BLaER1 treated with 17β-estradiol and CSF1 and Interleukin-3, amounts not matched to agents 10 nM and 100 nM (cell line): ENCODE data around the gene ZNF768.

Source experiments
- H3K27ac ChIP-seq, 11 experiments: shearing (Covaris generic); formaldehyde crosslinking; 2 replicates each; pipeline ENCODE4 v1.8.1; 2022
- H3K27me3 ChIP-seq, 11 experiments: shearing (Covaris generic); formaldehyde crosslinking; 2 replicates each; pipeline ENCODE4 v1.8.1; 2022
- H3K36me3 ChIP-seq, 11 experiments: shearing (Covaris generic); formaldehyde crosslinking; 2 replicates each; pipeline ENCODE4 v1.8.1; 2022
- H3K4me1 ChIP-seq, 10 experiments: shearing (Covaris generic); formaldehyde crosslinking; 2 replicates each; pipeline ENCODE4 v1.8.1; 2022
- H3K4me2 ChIP-seq, 11 experiments: shearing (Covaris generic); formaldehyde crosslinking; 2 replicates each; pipeline ENCODE4 v1.8.1; 2022
- H3K4me3 ChIP-seq, 10 experiments: shearing (Covaris generic); formaldehyde crosslinking; 2 replicates each; pipeline ENCODE4 v1.8.1; 2022
- H3K9ac ChIP-seq, 11 experiments: shearing (Covaris generic); formaldehyde crosslinking; 2 replicates each; pipeline ENCODE4 v1.8.1; 2022
- H3K9me3 ChIP-seq, 11 experiments: shearing (Covaris generic); formaldehyde crosslinking; replicated peaks in 1 of 11; 2 replicates each; pipeline ENCODE4 v1.8.1; 2022
- H4K20me1 ChIP-seq, 11 experiments: shearing (Covaris generic); formaldehyde crosslinking; 2 replicates each; pipeline ENCODE4 v1.8.1; 2022
- Cebpa-rat ChIP-seq, 11 experiments: shearing (Covaris generic); IDR thresholded peaks; 2 replicates each; pipeline ENCODE4 v1.8.1; 2022

The ZNF768 gene

DNA sequence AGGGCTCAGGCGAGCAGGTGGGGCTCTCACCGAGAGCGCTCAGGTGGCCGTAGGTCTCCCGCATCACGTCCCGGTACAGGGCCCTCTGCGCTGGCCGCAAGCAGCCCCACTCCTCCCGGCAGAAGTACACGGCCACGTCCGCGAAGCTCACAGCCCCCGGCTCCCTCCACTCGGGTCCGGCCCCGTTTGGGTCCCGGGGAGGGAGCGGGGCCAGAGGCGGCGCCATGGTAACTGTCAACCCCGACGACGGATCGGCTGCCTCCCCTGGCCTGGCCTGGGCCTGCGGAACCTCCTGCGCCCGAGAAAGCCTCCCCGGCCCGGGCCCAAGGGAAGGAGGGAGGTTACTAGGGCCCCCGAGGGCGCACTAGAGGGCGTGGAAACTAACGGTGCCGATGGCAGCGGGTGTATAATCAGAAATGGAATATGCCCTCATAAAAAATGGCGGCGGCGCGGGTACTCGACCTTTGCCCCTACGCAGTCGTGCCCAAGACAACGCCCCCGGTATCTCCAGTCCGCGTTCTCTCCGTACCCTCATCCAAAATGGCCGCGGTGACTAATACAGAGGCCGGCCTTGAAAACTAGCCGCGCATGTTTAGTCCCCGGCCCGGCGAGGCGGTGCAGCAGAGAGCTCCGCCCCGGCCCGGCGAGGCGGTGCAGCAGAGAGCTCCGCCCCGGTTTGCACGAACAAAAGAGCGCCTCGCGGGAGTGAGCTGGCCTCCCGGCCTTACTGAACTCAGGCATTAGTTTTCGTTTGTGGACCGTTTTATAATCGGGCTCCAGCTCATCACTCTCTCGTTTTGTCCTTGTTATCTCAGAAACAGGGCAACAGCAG, 31.8 kb upstream of the ZNF768 start, which contains the start of gene ZNF764:
Gene ZNF764, minus strand, starts transcription at position 418 of the 832 bp plus-strand sequence. Its CDS starts 192 bp downstream, at position 226.
- Histone ChIP-seq H3K9me3 (no peaks in the 10 kb centered on the region), H3K27ac (peak within 1 kb of the TSS; percentile 88 to 96 (median 94)), H3K27me3 (peaks cover 8 to 40% (median 31%) of the 10 kb centered on the region in 11 experiments; a peak in 21 of 22 replicates), H4K20me1 (peaks cover 0 to 20% (median 0%) of the 10 kb centered on the region in 11 experiments; a peak in 7 of 22 replicates), H3K36me3 (peaks cover 22 to 34% (median 29%) of the 10 kb centered on the region in 11 experiments), H3K4me2 (peak within 1 kb of the TSS; percentile 84 to 98 (median 96)), H3K4me3 (peak within 1 kb of the TSS; percentile 73 to 96 (median 90)), H3K4me1 (peaks cover 48 to 80% (median 66%) of the 10 kb centered on the region in 10 experiments), H3K9ac (peak within 1 kb of the TSS; percentile 88 to 98 (median 96))
- TF ChIP-seq Cebpa-rat (IDR thresholded peaks at IDR 0.05) = no peak

- H3K27ac ChIP-seq = peak overlapping the region; percentile 88 to 96 (median 94)
- H4K20me1 ChIP-seq = peaks cover 0 to 25% (median 0%) of the 10 kb centered on the region in 11 experiments; a peak in 8 of 22 replicates
- peak overlapping the region; percentile 88 to 98 (median 96) for H3K9ac ChIP-seq
- H3K36me3 ChIP-seq = peaks cover 26 to 39% (median 35%) of the 10 kb centered on the region in 11 experiments
- H3K9me3 ChIP-seq = no peaks in the 10 kb centered on the region
- H3K4me3 ChIP-seq = peak overlapping the region; percentile 73 to 96 (median 90)
- TF ChIP-seq Cebpa-rat (IDR thresholded peaks at IDR 0.05) = no peak
- peaks cover 8 to 36% (median 31%) of the 10 kb centered on the region in 11 experiments; a peak in 21 of 22 replicates for H3K27me3 ChIP-seq
- H3K4me2 ChIP-seq = peak overlapping the region; percentile 84 to 98 (median 96)
- peaks cover 53 to 85% (median 72%) of the 10 kb centered on the region in 10 experiments for H3K4me1 ChIP-seq
Measured at GRCh38 chr16:30557707-30557956, 31.3 kb upstream of the ZNF768 start.

DNA sequence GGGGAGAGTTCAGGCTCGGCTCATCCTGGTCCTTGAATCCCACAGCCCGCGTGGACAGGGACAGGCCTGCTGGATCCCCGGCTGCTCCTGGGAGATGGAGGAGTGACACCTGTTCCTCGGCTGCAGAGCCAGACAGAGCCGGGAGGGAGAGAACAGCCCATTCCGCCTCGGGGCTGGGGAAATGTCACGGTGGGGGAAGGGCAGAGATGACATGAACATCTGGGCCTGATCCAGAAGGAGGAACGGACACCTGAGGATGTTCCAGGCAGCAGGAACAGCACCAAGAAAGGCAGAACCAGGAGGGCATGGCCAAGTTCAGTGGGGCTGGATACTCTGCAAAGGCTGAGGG, 29.7 kb upstream of the ZNF768 start:
- TF ChIP-seq Cebpa-rat (IDR thresholded peaks at IDR 0.05) = no peak
- peaks cover 26 to 47% (median 39%) of the 10 kb centered on the region in 11 experiments for H3K36me3 ChIP-seq
- H3K9me3 ChIP-seq = no peaks in the 10 kb centered on the region
- H3K27me3 ChIP-seq = peaks cover 4 to 21% (median 17%) of the 10 kb centered on the region in 11 experiments; a peak in 20 of 22 replicates
- H3K27ac ChIP-seq = 0 out of 22 replicates have a peak overlapping the region, but pooled peaks of 2 of the 11 experiments have one; percentile 94 to 95
- peaks cover 0 to 26% (median 0%) of the 10 kb centered on the region in 11 experiments; a peak in 8 of 22 replicates for H4K20me1 ChIP-seq
- H3K9ac ChIP-seq = peak overlapping the region in 4 of 11 experiments; percentile 7 to 37 (median 24); a peak in 2 of 22 replicates
- peak overlapping the region; percentile 84 to 98 (median 96); a peak in 18 of 22 replicates for H3K4me2 ChIP-seq
- H3K4me1 ChIP-seq = peaks cover 44 to 88% (median 61%) of the 10 kb centered on the region in 10 experiments
- H3K4me3 ChIP-seq = no peak overlapping the region

DNA sequence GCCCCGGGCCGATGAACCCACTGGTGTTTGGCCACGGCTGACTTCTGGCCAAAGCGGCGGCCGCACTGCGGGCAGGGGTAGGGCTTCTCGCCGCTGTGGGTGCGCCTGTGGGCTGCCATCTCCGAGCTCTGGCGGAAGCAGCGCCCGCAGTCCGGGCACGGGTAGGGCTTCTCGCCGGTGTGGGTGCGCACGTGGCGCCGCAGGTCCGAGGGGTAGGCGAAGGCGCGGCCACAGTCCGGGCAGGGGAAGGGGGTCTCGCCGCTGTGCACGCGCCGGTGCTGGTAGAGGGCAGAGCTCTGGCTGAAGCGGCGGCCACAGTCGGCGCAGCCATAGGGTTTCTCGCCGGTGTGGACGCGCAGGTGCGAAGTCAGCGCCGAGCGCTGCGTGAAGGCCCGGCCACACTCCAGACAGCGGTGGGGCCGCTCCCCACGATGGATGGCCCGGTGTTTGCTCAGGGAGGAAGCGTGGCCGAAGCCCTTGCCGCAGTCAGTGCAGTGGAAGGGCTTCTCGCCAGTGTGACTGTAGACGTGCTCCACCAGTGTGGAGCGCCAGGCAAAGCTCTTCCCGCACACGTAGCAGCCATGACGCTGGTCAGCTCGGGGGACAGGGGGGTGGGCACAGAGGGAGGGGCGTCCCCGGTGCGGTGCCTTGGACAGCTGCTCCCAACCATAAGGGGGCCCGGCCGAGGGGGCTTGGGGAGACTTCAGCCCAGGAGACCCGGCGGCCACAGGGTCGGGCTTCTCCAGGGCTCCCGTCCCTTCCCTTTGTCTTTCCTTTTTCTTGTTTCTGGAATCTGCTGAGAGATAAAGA, 29.2 kb upstream of the ZNF768 start:
- no peaks in the 10 kb centered on the region for H3K9me3 ChIP-seq
- peak overlapping the region in 3 of 11 experiments; percentile 84 to 97 (median 96); a peak in 4 of 22 replicates for H3K4me2 ChIP-seq
- peaks cover 40 to 84% (median 55%) of the 10 kb centered on the region in 10 experiments for H3K4me1 ChIP-seq
- H4K20me1 ChIP-seq = peaks cover 0 to 26% (median 0%) of the 10 kb centered on the region in 11 experiments; a peak in 8 of 22 replicates
- peaks cover 0 to 15% (median 11%) of the 10 kb centered on the region in 11 experiments; a peak in 17 of 22 replicates for H3K27me3 ChIP-seq
- H3K36me3 ChIP-seq = peaks cover 26 to 47% (median 39%) of the 10 kb centered on the region in 11 experiments
- 0 out of 22 replicates have a peak overlapping the region, but pooled peaks of 1 of the 11 experiments have one; percentile 94 for H3K27ac ChIP-seq
- no peak for TF ChIP-seq Cebpa-rat (IDR thresholded peaks at IDR 0.05)
- H3K4me3 ChIP-seq = no peak overlapping the region
- H3K9ac ChIP-seq = peak overlapping the region in 3 of 11 experiments; percentile 7 to 15 (median 14); a peak in 1 of 22 replicates

GRCh38 chr16:30554557-30555314, 28.4 kb upstream of the ZNF768 start:
- no peaks in the 10 kb centered on the region for H3K9me3 ChIP-seq
- peak overlapping the region in 5 of 11 experiments; percentile 10 to 80 (median 71); a peak in 3 of 22 replicates for H3K4me2 ChIP-seq
- peaks cover 40 to 79% (median 48%) of the 10 kb centered on the region in 10 experiments for H3K4me1 ChIP-seq
- no peak overlapping the region for H3K27ac ChIP-seq
- H3K4me3 ChIP-seq = no peak overlapping the region
- H3K27me3 ChIP-seq = peaks cover 0 to 7% (median 4%) of the 10 kb centered on the region in 11 experiments; a peak in 12 of 22 replicates
- peaks cover 26 to 51% (median 39%) of the 10 kb centered on the region in 11 experiments for H3K36me3 ChIP-seq
- H4K20me1 ChIP-seq = peaks cover 0 to 26% (median 0%) of the 10 kb centered on the region in 11 experiments; a peak in 8 of 22 replicates
- peak overlapping the region in 3 of 11 experiments; percentile 17 to 24 (median 19); a peak in 1 of 22 replicates for H3K9ac ChIP-seq
- no peak for TF ChIP-seq Cebpa-rat (IDR thresholded peaks at IDR 0.05)

DNA sequence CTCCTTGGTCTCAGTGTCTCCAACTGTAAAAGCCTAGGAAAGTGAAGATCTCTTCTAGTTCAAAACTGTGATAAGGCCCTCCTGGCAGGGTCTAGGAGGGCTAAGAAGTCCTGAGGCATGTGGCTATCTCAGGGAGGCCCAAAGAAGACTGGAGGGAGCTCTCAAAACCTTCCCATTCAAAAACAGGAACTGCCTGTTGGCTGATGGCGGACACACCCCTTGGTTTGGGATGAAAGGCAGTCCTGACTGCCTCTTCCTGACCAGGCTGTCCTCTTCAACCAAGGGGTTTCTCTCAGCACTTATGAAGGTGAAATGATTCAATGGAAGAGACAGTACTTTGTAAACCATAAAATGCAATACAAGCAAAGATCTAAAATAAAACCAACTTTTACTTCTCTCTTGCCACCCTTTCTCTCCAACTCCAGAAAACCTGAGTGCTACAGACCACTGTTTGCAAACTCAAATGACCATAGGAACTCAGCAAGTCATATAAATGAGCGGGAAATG, 27.1 kb upstream of the ZNF768 start:
- H4K20me1 ChIP-seq = peaks cover 0 to 26% (median 0%) of the 10 kb centered on the region in 11 experiments; a peak in 8 of 22 replicates
- H3K4me3 ChIP-seq = no peak overlapping the region
- no peaks in the 10 kb centered on the region for H3K27me3 ChIP-seq
- no peaks in the 10 kb centered on the region for H3K9me3 ChIP-seq
- H3K4me1 ChIP-seq = peaks cover 28 to 78% (median 38%) of the 10 kb centered on the region in 10 experiments
- H3K36me3 ChIP-seq = peaks cover 26 to 53% (median 39%) of the 10 kb centered on the region in 11 experiments
- H3K4me2 ChIP-seq = peak overlapping the region; percentile 8 to 80 (median 47); a peak in 20 of 22 replicates
- peak overlapping the region in 6 of 11 experiments; percentile 24 to 43 (median 34); a peak in 9 of 22 replicates for H3K27ac ChIP-seq
- TF ChIP-seq Cebpa-rat (IDR thresholded peaks at IDR 0.05) = no peak
- peak overlapping the region in 2 of 11 experiments; percentile 10 to 28; a peak in 3 of 22 replicates for H3K9ac ChIP-seq

DNA sequence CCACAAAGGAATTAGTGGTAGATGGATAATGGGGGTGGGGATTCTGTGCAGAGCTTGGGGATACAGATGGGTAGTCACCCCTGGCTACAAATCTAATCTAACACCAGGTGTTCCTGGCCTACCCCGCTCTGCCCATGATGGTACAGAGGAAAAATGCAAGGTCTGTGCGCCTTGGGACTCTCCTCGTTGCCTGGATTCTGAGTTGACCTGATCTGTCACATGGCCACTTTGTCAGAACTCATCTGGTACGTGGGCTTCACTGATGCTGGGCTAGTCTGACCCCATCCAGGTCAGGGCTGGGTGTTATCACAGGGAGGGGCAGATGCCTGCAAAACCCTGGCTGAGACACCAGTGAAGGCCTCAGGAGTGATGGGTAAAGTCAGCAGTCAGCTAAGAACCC, 26.6 kb upstream of the ZNF768 start:
- Histone ChIP-seq H3K4me1 (peaks cover 28 to 79% (median 37%) of the 10 kb centered on the region in 10 experiments), H4K20me1 (peaks cover 0 to 26% (median 0%) of the 10 kb centered on the region in 11 experiments; a peak in 8 of 22 replicates), H3K36me3 (peaks cover 26 to 53% (median 39%) of the 10 kb centered on the region in 11 experiments), H3K9ac (peak overlapping the region in 2 of 11 experiments; percentile 10 to 28; a peak in 3 of 22 replicates), H3K27ac (peak overlapping the region in 6 of 11 experiments; percentile 24 to 43 (median 34); a peak in 8 of 22 replicates), H3K9me3 (no peaks in the 10 kb centered on the region), H3K27me3 (no peaks in the 10 kb centered on the region), H3K4me3 (no peak overlapping the region), H3K4me2 (peak overlapping the region; percentile 8 to 80 (median 47); a peak in 19 of 22 replicates)
- TF ChIP-seq Cebpa-rat (IDR thresholded peaks at IDR 0.05) = no peak
